GM21360 (cell line): ENCODE data around the gene JMJD1C.
A peak's percentile ranks its signal among the peaks of the same experiment; 100 is the strongest.

Experiments used
- ATAC-seq: cut with Tn5 transposase; IDR thresholded peaks from one replicate; pipeline ENCODE4 v1.9.1; 2021; ENCODE audit warnings: mild to moderate bottlenecking, moderate library complexity; ENCODE audit not compliant: unreplicated experiment

JMJD1C gene

GRCh38 chr10:63483983-63484382 lies 18.2 kb upstream of the JMJD1C start:
- no peak for ATAC-seq

- ATAC-seq, result no peak
Measured at GRCh38 chr10:63481815-63482421, 16.1 kb upstream of the JMJD1C start.

- no peak for ATAC-seq
Measured at GRCh38 chr10:63480237-63480636, 14.5 kb upstream of the JMJD1C start.

- ATAC-seq, result no peak
Measured at GRCh38 chr10:63478564-63478963, 12.8 kb upstream of the JMJD1C start.

GRCh38 chr10:63477927-63478326 lies 12.2 kb upstream of the JMJD1C start:
- ATAC-seq, result no peak

- no peak for ATAC-seq
Measured at GRCh38 chr10:63474488-63474887, 8.7 kb upstream of the JMJD1C start.

- ATAC-seq, result no peak
Measured at GRCh38 chr10:63470928-63471327, 5.2 kb upstream of the JMJD1C start.

- no peak for ATAC-seq
Measured at GRCh38 chr10:63468947-63469346, 3.2 kb upstream of the JMJD1C start.

- ATAC-seq, result no peak
Measured at GRCh38 chr10:63467841-63468240, 2.1 kb upstream of the JMJD1C start.

- peak; percentile 16 for ATAC-seq
Measured at GRCh38 chr10:63466144-63466935, 563 bp upstream of the JMJD1C start.

- peak; percentile 50 for ATAC-seq
Measured at GRCh38 chr10:63464402-63465292, 1.1 kb downstream of the JMJD1C start.

GRCh38 chr10:63462442-63462841 lies 3.3 kb downstream of the JMJD1C start:
- ATAC-seq, result no peak

GRCh38 chr10:63458177-63458576 lies 7.6 kb downstream of the JMJD1C start:
- ATAC-seq, result no peak

- no peak for ATAC-seq
Measured at GRCh38 chr10:63457594-63457993, 8.2 kb downstream of the JMJD1C start.

GRCh38 chr10:63456437-63457210 lies 9.2 kb downstream of the JMJD1C start:
- ATAC-seq, result no peak

- no peak for ATAC-seq
Measured at GRCh38 chr10:63455507-63455906, 10.3 kb downstream of the JMJD1C start.

GRCh38 chr10:63454631-63455030 lies 11.1 kb downstream of the JMJD1C start:
- ATAC-seq, result no peak

GRCh38 chr10:63452524-63452923 lies 13.3 kb downstream of the JMJD1C start:
- no peak for ATAC-seq

GRCh38 chr10:63446716-63447440 lies 18.9 kb downstream of the JMJD1C start:
- ATAC-seq, result no peak

- no peak for ATAC-seq
Measured at GRCh38 chr10:63441404-63441803, 24.4 kb downstream of the JMJD1C start.
